ELR (cell line): ENCODE results near the gene ICE2.
A peak's percentile ranks its signal among the peaks of the same experiment; 100 is the strongest.
"Not testable (repeated sequence)": the region's sequence is repeated elsewhere in the genome, so short reads cannot be mapped to it uniquely, and the experiment has no call there.

ENCODE experiments used
- DNase-seq: peaks from one replicate; pipeline ENCODE4 v3.0.0-alpha.2; 2015; ENCODE audit warnings: low read depth

Gene ICE2

DNA sequence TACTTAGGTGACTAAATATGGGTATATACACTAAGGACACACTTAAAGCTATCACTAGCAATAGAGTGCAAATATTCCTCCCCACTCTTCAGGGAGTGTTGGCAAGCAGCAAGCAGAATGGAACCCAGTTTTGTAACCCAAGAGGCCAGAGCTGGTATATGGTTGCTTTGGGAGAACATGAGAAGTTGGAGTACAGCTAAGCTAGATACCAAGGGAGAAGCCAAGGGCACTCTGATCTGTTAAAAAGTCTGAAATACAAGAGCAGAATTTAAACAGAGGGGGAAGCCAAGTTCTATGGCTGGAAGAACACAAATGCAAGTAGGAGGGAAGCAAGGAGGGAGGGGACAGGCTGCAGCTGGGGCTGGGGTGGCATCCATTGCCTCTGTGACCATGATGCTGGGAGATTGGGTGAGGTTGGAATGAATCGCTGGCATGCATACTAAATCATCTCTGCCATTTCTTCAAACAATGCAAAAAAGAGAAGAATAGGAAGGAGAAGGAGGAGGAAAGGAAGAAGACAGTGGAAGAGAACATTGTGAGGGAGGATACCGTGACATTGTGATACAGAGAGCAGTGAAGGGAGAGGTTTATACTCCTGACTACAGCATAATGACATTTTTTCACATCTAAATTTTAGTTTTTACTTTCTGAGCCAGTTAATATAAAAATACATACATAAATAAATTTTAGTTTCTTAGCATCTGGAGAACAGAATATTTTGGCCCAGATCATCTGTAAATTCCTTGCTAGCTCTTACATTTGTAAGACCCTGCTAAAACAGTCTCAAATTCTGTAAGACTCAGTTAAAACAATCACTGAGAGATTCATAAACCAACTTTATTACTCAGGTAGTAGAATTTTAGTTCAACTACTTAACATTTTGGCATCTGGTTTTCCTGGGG is 72.2 kb downstream of the ICE2 start:
- no peak for DNase-seq

- DNase-seq: no peak
Measured at GRCh38 chr15:60405399-60405798, 73.5 kb downstream of the ICE2 start.

- not testable (repeated sequence) for DNase-seq
Measured at GRCh38 chr15:60404351-60404750, 74.6 kb downstream of the ICE2 start.

DNA sequence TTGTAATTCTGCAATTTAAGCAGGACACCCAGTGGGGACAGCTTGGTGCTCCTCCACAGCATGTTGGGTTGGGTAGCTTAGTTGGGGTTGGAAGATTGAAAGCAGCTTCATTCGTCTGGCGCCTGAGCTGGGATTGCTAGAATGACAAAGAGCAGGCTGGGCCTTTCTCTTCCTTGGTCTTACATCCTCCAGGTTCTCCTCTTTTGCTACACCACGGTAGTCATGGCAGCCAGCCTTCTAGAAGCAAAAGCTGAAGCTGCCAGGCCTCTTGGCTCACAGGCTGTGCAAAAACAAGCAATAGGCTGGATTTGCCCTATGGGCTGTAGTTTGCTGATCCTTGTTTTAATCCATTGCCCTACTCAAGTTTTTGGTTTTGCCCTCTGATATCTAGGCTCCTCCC is 78.0 kb downstream of the ICE2 start:
- DNase-seq: no peak

GRCh38 chr15:60399931-60400330 is 79.0 kb downstream of the ICE2 start:
- peak; percentile 95 for DNase-seq

DNA sequence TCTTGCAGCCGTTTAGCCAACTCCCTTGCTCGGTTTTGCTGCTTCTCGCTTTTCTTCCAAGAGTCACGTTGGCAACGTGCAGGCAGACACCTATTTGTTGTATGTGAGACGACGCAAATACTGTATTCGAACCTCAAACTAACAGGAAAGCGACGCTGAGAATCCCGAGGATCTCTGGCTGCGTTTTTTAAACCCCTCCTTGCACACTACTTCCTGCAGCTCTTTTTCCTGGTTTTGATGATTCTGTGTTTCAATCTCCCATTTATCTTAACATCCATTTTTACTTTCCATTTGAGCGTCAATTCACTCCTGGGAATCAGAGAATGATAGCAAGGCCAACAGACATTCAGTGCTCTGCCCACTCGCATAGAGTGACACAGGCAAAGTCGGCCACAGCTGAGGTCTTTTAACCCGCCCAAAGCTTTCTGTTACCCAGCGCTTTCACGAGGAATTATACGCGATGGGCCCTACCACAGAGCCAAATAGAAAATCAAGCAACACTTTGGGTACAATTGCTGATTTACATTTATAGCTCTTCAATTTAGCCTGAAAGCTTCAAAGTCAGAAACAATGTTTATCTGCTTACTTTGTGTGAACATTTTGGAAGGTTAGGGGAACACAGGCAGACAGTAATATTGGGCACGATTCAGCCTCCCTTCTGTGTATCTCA is 79.6 kb downstream of the ICE2 start:
- DNase-seq: peak; percentile 67

GRCh38 chr15:60397772-60398445 is 81.0 kb downstream of the ICE2 start, which contains the start of gene ANXA2:
Gene ANXA2 (minus strand): TSS chr15:60397986. CDS start chr15:60386075, 11,911 bp downstream.
- DNase-seq: peak; percentile 91

GRCh38 chr15:60396958-60397771 is 81.8 kb downstream of the ICE2 start:
- DNase-seq: peak; percentile 88

GRCh38 chr15:60396560-60396957 is 82.4 kb downstream of the ICE2 start:
- no peak for DNase-seq

GRCh38 chr15:60396100-60396499 is 82.8 kb downstream of the ICE2 start:
- peak; percentile 57 for DNase-seq

DNA sequence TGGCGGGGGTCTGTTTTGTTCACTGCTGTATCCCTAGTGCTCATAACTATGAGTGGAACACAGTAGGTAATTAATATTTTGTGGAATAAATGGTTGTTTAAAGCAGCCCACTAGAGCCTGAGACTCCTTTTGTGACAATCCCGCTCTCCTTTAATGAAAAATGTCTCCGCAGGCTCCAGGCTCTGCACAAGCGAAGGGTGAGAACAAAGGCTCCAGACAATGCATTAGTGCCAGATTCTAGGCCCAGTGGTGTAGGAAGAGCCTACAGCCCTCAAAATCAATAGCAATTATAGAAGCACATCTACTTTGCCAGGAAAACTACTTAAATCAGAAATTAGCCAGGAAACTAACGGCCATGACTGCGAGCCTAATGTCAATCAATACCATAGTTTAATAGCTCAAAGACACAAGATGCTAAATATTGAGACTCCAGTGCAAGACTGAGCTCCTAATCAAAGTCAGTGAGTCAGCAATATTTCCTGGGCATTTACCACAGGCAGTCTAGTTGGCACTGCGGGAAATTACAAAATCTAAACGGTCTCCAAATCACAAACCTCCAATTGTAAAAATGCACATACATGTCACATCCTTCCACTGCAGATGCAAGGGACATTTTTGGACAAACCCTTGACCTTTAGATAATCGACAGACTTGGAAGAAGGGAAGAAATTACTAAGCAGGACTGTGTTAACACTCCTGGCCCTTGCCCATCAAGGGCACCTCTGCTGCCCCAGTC is 83.5 kb downstream of the ICE2 start:
- DNase-seq: peak; percentile 51

GRCh38 chr15:60394689-60395097 is 84.2 kb downstream of the ICE2 start:
- DNase-seq: peak; percentile 53

DNA sequence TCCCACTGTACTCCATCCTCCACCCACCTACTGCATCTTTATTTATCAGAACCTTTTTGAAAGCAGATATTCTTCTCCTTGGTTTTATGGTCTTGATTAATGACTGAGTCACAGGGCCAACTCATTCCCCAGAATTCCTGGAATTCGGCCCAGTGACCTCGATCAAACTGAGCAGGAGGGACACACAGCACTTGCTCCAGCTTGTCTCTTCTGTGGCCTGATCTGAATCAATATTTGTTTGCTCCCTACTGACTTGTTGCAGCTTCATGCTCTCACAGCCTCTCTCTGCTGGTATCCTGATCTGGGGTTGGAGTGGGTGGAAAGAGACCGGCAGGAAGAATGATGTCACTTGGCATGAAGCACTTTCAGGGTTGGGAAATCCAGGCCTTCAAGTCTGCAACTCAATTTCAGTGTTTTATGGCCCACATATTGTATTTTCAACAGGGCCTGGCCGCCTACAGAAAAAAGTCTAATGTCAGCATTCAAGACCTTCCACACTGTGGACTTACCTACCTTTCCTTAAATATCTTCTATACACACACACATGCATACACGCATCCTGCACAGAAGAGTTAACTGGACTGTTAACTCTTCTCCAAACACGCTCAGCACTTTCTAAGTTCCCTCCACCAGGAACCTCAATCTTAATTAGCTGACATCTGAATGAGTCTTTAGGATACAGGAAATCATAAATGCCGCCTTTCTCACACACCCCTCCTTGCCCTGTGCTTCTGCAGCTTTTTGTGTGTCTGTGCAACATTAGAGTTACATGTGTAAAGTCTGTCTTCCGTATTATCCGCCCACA is 85.8 kb downstream of the ICE2 start:
- peak; percentile 99 for DNase-seq

- DNase-seq: peak; percentile 88
Measured at GRCh38 chr15:60392601-60392985, 86.3 kb downstream of the ICE2 start.

GRCh38 chr15:60391722-60392315 is 87.1 kb downstream of the ICE2 start:
- DNase-seq: peak; percentile 38

GRCh38 chr15:60390871-60391501 is 88.0 kb downstream of the ICE2 start:
- peak; percentile 94 for DNase-seq

- DNase-seq: no peak
Measured at GRCh38 chr15:60390231-60390630, 88.7 kb downstream of the ICE2 start.

- DNase-seq: no peak
Measured at GRCh38 chr15:60389261-60390077, 89.5 kb downstream of the ICE2 start.
